Upper lobe of left lung (tissue), 4 donors: ENCODE measurements around the gene CAB39.

ENCODE experiments used
- EP300 ChIP-seq, 4 donors: sonication (generic); formaldehyde crosslinking; IDR thresholded peaks; one replicate each; pipeline ENCODE4 v1.5.1; 2017; ENCODE audit warnings: antibody characterized with exemption in 4 of 4, control low read depth in 2 of 4
- TF ChIP-seq, protein P1 (sequence below), 6 experiments: fragments of 450-650 bp in 4 of 6; fragments of 200-600 bp in 2 of 6; sonication (generic) in 2 of 6; IDR thresholded peaks; one replicate each; pipeline ENCODE4 v1.5.1; 2016 to 2019; ENCODE audit warnings: antibody characterized with exemption in 6 of 6

DNA sequence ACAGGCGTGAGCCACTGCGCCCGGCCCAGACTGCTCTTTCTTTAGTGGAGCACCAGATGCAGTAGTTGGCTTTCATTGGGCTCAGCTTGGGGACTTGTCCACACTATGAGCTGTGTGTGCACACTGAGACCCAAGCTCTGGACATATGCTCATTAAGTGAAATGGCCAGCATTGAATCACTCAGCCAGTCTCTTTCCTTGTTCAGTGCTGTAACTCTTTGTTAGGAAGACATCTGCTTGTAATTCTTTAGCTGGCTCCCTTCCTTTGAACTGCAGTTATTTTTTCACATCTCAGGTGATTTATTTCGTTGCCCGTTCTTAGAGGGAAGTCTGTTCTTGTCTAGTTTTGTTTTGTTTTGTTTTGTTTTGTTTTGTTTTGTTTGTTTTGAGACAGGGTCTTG is 70.5 kb downstream of the CAB39 start:
- TF ChIP-seq, protein P1, sequence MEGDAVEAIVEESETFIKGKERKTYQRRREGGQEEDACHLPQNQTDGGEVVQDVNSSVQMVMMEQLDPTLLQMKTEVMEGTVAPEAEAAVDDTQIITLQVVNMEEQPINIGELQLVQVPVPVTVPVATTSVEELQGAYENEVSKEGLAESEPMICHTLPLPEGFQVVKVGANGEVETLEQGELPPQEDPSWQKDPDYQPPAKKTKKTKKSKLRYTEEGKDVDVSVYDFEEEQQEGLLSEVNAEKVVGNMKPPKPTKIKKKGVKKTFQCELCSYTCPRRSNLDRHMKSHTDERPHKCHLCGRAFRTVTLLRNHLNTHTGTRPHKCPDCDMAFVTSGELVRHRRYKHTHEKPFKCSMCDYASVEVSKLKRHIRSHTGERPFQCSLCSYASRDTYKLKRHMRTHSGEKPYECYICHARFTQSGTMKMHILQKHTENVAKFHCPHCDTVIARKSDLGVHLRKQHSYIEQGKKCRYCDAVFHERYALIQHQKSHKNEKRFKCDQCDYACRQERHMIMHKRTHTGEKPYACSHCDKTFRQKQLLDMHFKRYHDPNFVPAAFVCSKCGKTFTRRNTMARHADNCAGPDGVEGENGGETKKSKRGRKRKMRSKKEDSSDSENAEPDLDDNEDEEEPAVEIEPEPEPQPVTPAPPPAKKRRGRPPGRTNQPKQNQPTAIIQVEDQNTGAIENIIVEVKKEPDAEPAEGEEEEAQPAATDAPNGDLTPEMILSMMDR (IDR thresholded peaks at IDR 0.05), result no peak
- TF ChIP-seq EP300 (IDR thresholded peaks at IDR 0.05), result no peak
